ENCODE results near the gene KRR1.

DNA sequence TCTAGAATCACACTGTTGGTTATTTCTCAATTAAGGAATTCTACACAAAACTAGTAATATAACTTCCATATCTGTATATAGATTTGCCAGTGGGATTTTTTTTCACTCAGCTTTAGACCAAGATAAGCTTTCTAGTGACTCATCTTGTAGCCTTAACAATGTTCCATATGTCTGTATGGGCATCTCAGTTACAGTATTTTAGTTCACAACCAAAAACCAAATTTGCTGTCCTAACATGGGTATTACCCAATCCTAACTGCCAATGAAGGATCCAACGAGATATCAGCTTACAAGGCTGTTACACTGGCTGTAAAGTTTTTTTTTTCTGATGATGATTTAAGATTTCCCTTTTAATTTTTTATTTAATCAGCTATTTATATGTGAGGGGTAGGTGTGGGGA lies 31.5 kb upstream of the KRR1 start:
- no peak for TF ChIP-seq EP300 (IDR thresholded peaks at IDR 0.05)
- TF ChIP-seq, protein P1, sequence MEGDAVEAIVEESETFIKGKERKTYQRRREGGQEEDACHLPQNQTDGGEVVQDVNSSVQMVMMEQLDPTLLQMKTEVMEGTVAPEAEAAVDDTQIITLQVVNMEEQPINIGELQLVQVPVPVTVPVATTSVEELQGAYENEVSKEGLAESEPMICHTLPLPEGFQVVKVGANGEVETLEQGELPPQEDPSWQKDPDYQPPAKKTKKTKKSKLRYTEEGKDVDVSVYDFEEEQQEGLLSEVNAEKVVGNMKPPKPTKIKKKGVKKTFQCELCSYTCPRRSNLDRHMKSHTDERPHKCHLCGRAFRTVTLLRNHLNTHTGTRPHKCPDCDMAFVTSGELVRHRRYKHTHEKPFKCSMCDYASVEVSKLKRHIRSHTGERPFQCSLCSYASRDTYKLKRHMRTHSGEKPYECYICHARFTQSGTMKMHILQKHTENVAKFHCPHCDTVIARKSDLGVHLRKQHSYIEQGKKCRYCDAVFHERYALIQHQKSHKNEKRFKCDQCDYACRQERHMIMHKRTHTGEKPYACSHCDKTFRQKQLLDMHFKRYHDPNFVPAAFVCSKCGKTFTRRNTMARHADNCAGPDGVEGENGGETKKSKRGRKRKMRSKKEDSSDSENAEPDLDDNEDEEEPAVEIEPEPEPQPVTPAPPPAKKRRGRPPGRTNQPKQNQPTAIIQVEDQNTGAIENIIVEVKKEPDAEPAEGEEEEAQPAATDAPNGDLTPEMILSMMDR (IDR thresholded peaks at IDR 0.05) = no peak
